ENCODE data around the gene SDHB. TPM values are rescaled to one million over a fixed set of nuclear protein-coding genes. Genes with fewer than 3 reads are reported as not detected.

The SDHB gene
- total RNA-seq, 1 donor from 2014 or later, result 72.7 TPM

- Mint-ChIP-seq H3K27ac (no peak overlapping the region), H3K36me3 (peaks cover 4% of the 10 kb centered on the region), H3K4me3 (no peak overlapping the region), H3K27me3 (no peaks in the 10 kb centered on the region), H3K9me3 (no peaks in the 10 kb centered on the region), H3K4me1 (ENCODE audit: unreplicated experiment) (peaks cover 3% of the 10 kb centered on the region)
- TF ChIP-seq CTCF (conservative IDR thresholded peaks at IDR 0.05), result no peak
- no peak for DNase-seq (ENCODE audit: extremely low spot score, unreplicated experiment)
These were observed 46.7 kb downstream of the SDHB start for GRCh38 chr1:17007121-17007520.

GRCh38 chr1:17005365-17005740 lies 48.5 kb downstream of the SDHB start:
- Mint-ChIP-seq H3K36me3 (peaks cover 4% of the 10 kb centered on the region), H3K27ac (no peak overlapping the region), H3K4me1 (ENCODE audit: unreplicated experiment) (peaks cover 2% of the 10 kb centered on the region), H3K27me3 (no peaks in the 10 kb centered on the region), H3K4me3 (no peak overlapping the region), H3K9me3 (no peaks in the 10 kb centered on the region)
- DNase-seq (ENCODE audit: extremely low spot score, unreplicated experiment), result no peak
- no peak for TF ChIP-seq CTCF (conservative IDR thresholded peaks at IDR 0.05)

- H3K4me3 Mint-ChIP-seq, result no peak overlapping the region
- H3K27me3 Mint-ChIP-seq, result no peaks in the 10 kb centered on the region
- H3K36me3 Mint-ChIP-seq, result peaks cover 4% of the 10 kb centered on the region
- no peak overlapping the region for H3K27ac Mint-ChIP-seq
- no peak for TF ChIP-seq CTCF (conservative IDR thresholded peaks at IDR 0.05)
- H3K9me3 Mint-ChIP-seq, result no peaks in the 10 kb centered on the region
- DNase-seq (ENCODE audit: extremely low spot score, unreplicated experiment), result no peak
- no peaks in the 10 kb centered on the region for H3K4me1 Mint-ChIP-seq (ENCODE audit: unreplicated experiment)
These were observed 49.1 kb downstream of the SDHB start for GRCh38 chr1:17004466-17005364.

GRCh38 chr1:17002524-17002902 lies 51.3 kb downstream of the SDHB start:
- TF ChIP-seq CTCF (conservative IDR thresholded peaks at IDR 0.05), result no peak
- DNase-seq (ENCODE audit: extremely low spot score, unreplicated experiment), result no peak
- Mint-ChIP-seq H3K4me3 (no peak overlapping the region), H3K9me3 (no peaks in the 10 kb centered on the region), H3K27ac (no peak overlapping the region), H3K36me3 (peaks cover 9% of the 10 kb centered on the region), H3K27me3 (no peaks in the 10 kb centered on the region), H3K4me1 (ENCODE audit: unreplicated experiment) (no peaks in the 10 kb centered on the region)

GRCh38 chr1:17001760-17002523 lies 51.9 kb downstream of the SDHB start:
- TF ChIP-seq CTCF (conservative IDR thresholded peaks at IDR 0.05), result no peak
- DNase-seq (ENCODE audit: extremely low spot score, unreplicated experiment), result no peak
- H3K9me3 Mint-ChIP-seq, result no peaks in the 10 kb centered on the region
- H3K4me3 Mint-ChIP-seq, result no peak overlapping the region
- peaks cover 9% of the 10 kb centered on the region for H3K36me3 Mint-ChIP-seq
- H3K4me1 Mint-ChIP-seq (ENCODE audit: unreplicated experiment), result no peaks in the 10 kb centered on the region
- no peak overlapping the region for H3K27ac Mint-ChIP-seq
- no peaks in the 10 kb centered on the region for H3K27me3 Mint-ChIP-seq
